GM13977 (cell line): ENCODE data around the gene DPPA4.
"Not testable (repeated sequence)": the region's sequence is repeated elsewhere in the genome, so short reads cannot be mapped to it uniquely, and the experiment has no call there.

ENCODE experiments used
- DNase-seq: peaks from one replicate; pipeline ENCODE4 v3.0.0; 2012; ENCODE audit warnings: low spot score
- in situ Hi-C: fragments of 300-500 bp; cut with MboI; formaldehyde crosslinking; loops from one replicate; pipeline ENCODE4 v1.12.0; 2022; ENCODE audit warnings: low sequenced_read_pairs, low pct_unique_long_range_greater_than_20kb, mixed read lengths, inconsistent platforms; ENCODE audit not compliant: unreplicated experiment
- TF ChIP-seq, protein P1 (sequence below): IDR thresholded peaks from 2 replicates; pipeline ENCODE4 v1.5.1; 2012; ENCODE audit warnings: mild to moderate bottlenecking, control low read depth; ENCODE audit not compliant: insufficient read depth; ENCODE audit errors: extremely low read depth, missing control alignments

Gene DPPA4

DNA sequence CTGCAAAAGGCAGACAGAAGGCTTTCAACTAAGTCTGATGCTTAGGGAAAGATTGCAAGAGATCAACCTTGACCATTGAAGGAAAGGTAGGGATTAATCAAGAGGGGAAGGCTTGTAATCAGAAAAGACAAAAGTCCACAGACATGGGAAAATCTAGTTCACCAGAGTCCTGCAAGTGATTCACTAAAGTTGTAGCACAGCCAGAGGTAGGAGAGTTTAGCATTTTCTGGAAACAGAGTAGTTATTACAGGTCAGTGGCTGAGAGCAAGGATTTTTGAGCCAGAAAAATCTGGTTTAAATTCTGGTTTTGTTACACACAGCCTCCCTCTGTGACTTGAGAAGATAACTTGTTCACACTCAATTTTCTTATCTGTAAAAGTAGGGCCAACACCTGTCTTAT, 35.3 kb upstream of the DPPA4 start:
- in situ Hi-C loops: no loop called here
- no peak for DNase-seq
- TF ChIP-seq, protein P1, sequence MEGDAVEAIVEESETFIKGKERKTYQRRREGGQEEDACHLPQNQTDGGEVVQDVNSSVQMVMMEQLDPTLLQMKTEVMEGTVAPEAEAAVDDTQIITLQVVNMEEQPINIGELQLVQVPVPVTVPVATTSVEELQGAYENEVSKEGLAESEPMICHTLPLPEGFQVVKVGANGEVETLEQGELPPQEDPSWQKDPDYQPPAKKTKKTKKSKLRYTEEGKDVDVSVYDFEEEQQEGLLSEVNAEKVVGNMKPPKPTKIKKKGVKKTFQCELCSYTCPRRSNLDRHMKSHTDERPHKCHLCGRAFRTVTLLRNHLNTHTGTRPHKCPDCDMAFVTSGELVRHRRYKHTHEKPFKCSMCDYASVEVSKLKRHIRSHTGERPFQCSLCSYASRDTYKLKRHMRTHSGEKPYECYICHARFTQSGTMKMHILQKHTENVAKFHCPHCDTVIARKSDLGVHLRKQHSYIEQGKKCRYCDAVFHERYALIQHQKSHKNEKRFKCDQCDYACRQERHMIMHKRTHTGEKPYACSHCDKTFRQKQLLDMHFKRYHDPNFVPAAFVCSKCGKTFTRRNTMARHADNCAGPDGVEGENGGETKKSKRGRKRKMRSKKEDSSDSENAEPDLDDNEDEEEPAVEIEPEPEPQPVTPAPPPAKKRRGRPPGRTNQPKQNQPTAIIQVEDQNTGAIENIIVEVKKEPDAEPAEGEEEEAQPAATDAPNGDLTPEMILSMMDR: no peak

DNA sequence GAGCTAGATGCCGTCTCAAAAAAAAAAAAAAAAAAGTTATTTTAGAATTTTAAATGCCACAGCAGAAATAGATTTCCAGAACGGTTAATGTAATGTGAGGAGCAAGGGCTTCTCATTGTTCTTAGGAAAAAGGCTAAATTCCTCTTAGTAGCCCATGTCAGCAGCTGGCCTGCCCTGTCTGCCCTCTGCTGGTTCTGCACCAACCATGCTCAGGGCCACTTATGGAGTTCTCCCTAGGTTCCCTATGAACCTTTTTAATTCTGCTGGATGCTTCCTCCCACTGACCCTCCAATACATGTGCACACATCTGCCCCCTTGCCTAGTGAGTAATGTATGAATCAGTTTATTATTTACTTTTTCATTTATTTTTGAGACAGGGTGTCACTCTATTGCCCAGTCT, 32.2 kb upstream of the DPPA4 start:
- in situ Hi-C loops: no loop called here
- TF ChIP-seq, protein P1: no peak
- DNase-seq: no peak

DNA sequence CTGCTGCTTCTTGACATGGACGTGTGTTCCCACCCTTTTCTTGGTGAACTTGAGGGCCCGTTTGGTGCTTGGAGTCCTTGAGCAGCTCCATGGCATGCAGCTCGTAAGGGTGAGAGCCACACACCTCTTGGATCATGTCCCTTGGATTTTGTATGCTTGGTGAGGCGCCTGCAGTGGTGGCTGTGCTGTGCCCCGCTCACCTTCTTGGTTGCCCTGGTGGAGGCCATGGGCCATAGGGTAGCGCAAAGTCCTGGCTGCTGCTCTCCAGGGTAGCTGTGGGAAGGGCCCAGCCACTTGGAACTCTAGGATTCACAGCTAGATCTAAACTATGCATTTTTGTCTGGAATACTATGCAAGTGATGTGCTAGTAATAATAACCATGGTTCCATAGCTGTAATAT, 26.7 kb upstream of the DPPA4 start:
- in situ Hi-C loops: no loop called here
- DNase-seq: no peak
- TF ChIP-seq, protein P1: no peak

- TF ChIP-seq, protein P1: no peak
- in situ Hi-C loops: no loop called here
Measured at GRCh38 chr3:109363634-109364033, 26.3 kb upstream of the DPPA4 start.

DNA sequence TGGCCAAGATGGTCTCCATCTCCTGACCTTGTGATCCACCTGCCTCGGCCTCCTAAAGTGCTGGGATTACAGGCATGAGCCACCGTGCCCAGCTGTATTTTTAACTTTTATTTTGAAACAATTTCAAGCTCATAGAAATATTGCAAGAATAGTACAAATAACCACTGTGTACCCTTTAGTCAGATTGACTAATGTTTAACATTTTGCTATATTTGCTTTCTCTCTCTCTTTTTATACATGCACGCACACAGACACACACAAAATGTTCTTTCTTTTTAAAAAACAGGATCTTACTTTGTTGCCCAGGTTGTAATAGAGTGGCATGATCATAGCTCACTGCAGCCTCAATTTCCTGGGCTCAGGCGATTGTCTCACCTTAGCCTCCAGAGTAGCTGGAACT, 25.5 kb upstream of the DPPA4 start:
- TF ChIP-seq, protein P1: no peak
- DNase-seq: no peak
- in situ Hi-C loops: no loop called here

More at GRCh38 chr3:109363634-109364033, 26.3 kb upstream of the DPPA4 start:
- DNase-seq: no peak

DNA sequence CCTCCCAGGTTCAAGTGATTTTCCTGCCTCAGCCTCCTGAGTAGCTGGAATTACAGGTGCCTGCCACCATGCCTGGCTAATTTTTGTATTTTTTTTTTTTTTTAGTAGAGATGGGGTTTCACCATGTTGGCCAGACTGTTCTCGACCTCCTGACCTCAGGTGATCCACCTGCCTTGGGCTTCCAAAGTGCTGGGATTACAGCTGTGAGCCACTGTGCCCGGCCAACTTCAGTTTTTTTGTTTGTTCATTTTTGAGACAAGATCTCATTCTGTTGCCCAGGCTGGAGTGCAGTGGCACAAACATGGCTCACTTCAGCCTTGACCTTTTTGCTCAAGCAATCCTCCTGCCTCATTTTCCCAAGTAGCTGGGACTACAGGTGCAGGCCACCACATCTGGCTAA, 21.5 kb upstream of the DPPA4 start:
- in situ Hi-C loops, DNase-seq: not testable (repeated sequence)

GRCh38 chr3:109356442-109357155, 19.3 kb upstream of the DPPA4 start:
- in situ Hi-C loops: no loop called here
- no peak for DNase-seq
- TF ChIP-seq, protein P1: no peak
